ENCODE results near the gene ABHD14A.
A peak's percentile ranks its signal among the peaks of the same experiment; 100 is the strongest.

ABHD14A gene

DNA sequence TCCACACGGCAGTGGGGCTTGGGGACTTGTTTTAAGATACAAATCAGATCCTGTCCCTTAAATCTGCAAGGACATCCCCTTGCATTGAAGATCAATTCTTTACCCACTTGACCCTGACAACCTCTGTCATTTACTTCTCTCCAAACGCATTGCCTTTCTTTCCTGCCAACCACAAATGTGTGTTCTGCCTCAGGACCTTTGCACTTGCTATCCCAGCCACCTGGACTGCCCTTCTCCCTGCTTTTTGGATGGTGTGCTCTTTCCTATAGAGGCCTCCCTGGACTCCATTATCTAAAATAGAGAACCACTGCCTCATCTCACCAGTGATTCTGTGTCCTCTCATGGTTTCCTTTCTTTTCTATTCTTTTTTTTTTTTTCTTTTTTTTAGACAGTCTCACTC lies 22.3 kb downstream of the ABHD14A start:
- no peak for DNase-seq (ENCODE audit: low spot score)

DNA sequence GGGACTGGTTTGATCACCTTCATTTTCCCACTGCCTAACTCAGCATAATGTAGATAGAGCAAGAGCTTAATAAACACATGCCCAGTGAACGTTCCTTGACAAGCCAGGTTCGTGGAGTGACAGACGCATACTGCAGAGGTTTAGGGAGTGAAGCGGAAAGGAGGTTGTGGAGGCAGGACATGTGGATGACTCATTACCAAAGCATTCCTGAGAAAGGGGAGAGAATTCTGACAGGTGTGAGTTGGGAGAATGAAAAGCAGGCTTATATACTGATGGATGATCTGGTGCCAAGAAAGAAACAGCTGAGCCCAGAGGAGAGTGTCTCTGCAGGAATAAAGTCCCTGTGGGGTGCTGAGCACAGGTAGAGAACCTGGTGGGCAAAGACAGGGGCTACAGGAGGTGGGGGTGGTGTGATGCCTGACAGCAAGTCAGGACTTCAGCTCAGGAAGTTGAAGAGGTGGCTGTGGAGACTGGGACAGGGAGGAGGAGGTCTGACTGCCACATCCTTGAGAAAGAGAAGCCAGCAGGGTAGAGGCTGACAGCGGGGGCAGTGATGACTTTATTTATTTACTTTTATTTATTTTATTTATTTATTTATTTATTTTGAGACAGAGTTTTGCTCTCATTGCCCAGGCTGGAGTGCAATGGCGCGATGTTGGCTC lies 23.2 kb downstream of the ABHD14A start:
- no peak for DNase-seq (ENCODE audit: low spot score)

DNA sequence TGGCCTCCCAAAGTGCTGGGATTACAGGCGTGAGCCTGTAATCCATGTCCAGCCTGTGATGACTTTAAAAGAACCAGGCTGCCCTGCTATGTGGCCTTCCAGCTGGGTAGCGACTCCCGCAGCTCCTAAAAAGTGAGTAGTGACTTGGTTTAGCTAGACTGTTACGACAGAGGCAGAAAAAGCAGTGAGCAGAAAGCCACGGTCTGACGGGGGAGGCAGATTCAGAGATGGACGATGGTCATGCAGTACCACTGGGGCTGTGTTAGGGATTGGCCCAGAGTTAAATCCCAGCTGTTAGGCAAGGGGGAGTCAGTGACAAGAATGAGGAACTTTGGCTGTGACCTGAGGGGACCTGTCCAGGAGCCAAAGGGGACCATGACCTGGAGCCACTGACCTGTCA lies 23.9 kb downstream of the ABHD14A start:
- no peak for DNase-seq (ENCODE audit: low spot score)

DNA sequence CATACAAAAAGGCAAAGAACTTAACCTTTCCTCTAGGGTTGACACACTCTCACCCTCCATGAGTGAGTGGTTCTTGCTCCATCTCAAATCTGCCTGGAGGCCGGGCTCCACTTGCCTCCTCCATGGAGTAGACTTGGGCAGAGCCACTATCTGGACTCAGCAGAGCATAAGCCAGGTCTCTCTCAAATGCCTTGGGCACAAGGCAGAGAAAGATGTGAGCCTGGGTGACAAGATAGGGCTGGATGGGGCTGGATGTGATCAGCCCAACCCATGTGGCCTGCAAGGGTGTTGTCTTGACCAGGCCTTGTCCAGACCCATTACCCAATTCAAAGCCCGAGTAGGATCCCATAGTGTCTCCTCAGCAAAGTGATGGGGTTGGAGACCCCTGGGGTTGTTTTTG lies 25.0 kb downstream of the ABHD14A start:
- DNase-seq (ENCODE audit: low spot score), result no peak

DNA sequence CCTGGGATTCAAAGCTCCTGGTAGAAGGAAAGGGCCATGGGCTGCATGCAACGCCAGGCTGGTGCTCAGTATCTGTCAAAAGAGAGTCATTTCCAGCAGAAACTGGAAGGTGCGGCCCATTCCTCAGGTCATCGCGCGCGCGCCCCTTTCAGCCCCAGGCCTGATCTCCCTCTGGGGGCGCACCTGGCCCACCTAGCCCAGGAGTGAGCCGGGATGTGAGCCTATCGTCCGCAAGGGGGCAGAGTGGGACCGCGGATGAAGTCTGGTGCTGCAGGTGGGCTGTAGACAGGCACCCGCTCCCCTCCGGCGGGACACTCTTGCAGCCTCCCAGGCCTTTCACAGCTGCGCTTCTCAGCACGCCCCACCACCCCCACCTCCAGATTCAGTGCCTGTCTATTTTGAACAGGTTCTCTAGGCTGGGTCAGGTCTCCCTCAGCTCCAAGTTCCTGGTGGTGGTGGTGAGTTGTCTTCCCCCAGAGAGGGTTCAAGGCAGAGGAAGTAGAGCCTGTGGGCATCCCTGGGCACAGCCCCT lies 26.6 kb downstream of the ABHD14A start:
- DNase-seq (ENCODE audit: low spot score), result peak; percentile 92

DNA sequence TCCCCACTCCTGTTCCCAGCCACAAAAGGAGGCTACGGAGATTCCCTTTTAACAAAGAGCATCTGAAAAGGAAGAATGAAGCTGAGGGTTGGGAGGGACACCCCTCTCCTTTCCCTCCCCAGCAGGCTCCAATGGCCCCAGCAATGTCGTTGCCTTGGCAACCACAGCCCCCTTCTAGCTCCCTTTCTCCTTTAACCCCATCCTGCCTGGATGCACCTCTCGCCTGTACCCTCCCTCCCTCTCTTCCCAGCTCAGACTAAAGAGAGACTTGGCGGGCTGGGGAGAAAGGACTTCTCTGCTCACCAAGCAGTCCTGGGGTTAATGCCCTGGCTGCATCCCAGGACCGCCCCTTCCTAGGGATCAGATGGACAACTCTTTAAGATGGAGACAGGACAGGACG lies 27.9 kb downstream of the ABHD14A start:
- no peak for DNase-seq (ENCODE audit: low spot score)

DNA sequence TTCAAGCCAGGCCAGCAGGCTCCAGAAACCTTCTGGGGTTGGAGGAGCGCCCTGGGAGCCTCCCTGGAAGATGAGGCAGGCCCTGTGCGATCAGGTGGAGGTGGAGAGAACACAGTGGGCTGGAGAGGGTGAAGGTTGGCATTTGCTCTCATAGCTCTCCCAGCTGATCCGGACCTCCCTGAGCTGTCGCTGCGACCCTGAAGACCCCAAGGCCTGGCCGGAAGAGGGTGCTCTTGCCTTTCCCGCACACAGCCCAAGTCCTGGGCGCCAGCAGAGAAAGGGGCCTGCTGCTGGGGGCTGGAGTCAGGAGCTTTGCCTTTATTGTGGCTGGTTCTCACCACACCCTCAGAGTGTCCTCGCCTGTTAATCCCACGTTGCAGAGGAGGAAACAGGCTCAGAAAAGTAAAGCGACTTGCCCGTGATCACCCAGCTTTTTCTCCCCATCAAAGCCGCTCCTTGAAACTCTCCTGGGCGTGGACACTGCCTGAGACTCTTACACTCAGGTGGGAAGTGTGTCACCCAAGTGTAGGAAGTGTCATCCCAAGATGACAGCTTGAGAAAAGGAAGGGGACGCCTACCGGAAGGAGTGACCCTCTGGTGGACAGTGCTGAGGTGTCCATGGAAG lies 29.4 kb downstream of the ABHD14A start:
- DNase-seq (ENCODE audit: low spot score), result peak; percentile 63

DNA sequence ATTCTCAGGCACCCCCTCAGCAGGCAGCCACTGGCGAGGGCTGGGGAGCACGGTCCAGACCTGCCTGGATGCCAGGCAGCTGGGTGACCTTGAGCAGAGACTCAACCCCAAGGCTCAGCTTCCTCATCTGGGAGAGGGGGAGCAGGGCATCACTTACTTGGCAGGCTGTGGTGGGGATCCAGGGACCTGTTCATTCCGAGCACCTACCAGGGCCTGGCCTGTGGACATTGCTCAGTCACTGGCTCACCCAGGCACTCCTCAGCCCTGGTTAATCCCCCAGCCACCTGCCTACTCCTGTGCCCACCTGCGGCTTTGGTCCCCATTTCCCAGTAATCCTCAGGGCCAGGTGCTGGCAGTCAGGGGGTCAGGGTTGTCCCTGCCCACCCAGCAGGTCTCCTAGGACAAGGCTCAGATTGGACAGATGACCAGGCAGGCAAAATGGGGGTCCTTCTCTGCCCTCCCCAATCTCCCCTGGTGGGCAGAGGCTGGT lies 30.1 kb downstream of the ABHD14A start:
- no peak for DNase-seq (ENCODE audit: low spot score)

DNA sequence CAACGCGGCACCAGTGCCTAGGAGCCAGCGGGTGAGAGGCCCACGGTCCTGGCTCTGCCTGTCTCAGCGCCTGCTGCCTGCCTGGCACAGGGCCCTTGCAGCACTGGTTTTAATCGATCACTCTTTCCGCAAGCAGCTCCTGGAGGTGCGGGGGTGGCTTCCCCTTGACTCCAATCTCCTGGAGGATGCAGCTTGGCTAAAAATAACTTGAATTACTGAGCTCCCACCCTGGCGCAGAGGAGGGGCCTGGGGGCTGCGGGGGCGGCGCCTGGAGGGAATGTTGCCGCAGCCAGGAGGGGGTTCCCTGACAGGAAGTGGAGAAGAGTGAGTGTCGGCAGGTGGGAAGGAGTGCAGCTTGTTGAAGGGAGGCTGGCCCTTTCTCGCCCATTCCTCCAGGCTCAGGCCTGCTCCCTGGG lies 30.7 kb downstream of the ABHD14A start:
- DNase-seq (ENCODE audit: low spot score), result no peak

DNA sequence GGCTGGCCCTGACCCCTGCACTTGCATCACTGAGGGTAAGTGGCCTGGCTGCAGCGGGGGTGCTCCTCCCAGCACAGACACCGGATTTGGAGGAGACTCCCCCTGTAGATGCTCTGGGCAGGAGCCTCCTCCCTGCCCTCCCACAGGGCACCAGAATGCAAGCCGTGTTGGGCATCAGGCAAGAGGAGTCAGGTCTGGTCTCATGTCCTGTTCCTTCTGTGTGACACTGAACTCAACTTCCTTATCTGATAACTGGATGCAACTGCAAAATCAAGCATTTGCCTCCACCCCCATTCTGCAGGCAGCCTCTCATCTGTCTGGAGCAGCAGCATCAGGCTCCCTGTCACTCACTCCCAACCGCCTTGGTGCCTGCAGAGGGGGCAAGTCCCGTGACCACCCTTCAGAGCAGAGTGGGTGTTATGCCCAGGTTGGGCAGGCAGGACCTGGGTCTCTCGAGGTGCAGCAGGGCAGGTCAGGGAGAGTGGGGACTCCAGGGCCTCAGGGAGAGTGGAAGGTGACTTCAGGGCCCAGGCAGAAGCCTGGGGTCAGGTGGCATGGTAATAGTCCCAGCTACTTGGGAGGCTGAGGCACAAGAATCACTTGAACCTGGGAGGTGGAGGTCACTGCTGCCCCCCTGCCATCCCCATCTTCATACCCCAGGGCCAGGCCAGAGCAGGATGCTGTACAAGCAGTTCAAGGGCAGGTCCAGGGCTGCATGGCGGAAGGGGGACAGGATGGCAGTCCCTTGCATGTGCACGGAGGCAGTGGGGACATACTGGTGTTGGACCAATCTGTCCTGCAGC lies 31.4 kb downstream of the ABHD14A start:
- DNase-seq (ENCODE audit: low spot score), result no peak

DNA sequence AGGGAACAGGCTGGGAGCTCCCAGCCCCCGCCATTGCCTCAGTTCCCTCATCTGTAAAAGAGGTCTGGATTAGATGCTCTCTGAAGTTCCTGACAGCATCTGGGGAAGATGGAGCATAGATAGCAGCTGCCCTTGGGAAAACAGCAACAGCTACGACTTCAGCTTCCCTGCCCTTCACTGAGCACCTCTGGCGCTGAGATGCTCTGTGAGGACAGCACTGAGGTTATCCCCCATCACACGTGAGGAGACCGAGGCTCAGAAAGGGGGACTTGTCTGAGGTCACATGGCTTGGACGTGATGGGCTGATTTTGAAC lies 31.9 kb downstream of the ABHD14A start:
- DNase-seq (ENCODE audit: low spot score), result no peak

DNA sequence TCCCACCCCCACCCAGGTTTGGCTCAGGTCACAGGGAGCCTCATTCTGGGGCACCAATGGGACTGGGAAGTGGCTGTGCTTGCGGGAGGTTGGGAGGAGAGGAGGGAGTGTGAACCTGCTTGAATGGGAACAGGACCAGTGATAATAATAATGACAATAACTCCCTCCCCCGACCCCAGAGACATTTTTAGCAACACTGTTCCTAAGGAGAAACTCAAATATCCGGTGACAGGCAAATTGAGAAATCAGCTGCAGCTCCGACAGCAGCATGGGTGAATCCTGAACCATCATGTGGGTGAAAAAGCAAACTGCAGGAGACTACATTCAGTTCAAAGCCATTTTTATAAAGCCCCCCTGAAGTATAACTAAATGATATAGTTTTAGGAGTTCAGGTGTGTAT lies 32.4 kb downstream of the ABHD14A start:
- DNase-seq (ENCODE audit: low spot score), result no peak

DNA sequence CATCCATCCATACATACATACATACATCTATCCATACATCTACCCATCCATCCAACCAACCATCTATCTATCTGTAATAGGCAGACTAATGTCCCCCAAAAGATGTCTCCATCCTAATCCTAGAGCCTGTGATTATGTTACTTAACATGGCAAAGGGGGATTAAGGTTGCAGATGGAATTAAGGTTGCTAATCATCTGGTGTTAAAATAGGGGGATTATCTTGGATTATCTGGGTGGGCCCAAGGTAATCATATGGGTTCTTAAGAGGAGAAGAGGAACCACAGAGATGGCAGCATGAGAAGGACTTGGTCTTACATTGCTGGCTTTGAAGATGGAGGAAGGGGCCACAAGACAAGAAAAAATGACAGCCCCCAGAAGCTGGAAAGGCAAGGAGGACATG lies 35.6 kb downstream of the ABHD14A start:
- DNase-seq (ENCODE audit: low spot score), result no peak

DNA sequence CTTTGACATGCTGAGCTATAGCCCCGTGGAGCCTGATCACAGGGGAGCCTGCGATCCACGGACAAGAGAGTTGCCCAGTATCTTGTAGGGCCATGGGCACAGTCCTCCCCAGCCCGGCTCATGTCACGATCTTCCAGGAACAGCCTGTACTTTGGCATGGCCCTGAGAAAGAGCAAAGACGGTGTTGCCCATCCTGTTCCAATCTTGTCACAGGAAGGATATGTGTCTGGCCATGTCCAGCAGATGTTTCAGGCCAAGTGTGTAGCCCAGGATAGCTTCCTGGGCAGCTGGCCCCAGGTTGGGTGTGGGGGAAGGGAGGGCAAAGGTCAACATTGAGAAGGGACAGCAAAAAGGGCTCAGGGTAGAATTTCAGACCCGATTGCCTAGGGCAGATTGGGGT lies 37.8 kb downstream of the ABHD14A start:
- no peak for DNase-seq (ENCODE audit: low spot score)

DNA sequence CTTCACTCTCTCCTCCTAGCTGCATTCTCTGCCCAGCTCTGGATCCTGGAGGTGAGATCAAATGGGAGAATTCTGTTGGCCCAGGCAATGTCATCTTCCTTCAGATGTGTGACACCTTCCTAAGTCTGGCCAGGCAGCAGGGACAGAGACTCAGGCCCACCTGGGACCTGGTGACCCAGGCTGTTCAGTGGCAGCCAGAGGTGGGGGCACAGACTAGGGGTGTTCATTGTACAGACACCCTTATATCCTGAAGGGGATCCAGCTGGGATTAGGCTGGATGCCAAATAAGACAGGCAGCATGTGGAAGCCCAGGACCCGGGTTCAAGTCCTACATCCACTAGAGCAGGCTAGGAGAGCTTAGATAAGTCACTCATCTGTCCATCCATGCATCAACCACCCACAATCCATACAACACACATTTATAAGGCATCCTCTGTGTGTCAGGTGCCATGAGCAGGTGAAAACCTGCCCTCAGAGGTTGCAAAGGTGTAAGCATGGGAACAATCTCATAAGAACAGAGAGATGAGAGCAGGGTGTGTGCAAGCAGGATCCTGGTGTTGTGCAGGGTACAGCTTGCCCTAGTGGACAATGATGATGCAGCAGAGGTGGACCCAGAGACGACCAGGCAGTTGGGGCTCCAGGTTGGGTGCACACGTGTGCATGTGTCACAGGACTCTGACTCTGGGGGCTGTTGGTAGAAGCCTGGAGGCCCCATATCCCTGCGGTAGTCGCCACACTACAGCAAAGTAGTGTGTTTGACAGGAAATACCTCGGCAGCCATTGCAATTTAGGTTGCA lies 39.1 kb downstream of the ABHD14A start:
- no peak for DNase-seq (ENCODE audit: low spot score)

DNA sequence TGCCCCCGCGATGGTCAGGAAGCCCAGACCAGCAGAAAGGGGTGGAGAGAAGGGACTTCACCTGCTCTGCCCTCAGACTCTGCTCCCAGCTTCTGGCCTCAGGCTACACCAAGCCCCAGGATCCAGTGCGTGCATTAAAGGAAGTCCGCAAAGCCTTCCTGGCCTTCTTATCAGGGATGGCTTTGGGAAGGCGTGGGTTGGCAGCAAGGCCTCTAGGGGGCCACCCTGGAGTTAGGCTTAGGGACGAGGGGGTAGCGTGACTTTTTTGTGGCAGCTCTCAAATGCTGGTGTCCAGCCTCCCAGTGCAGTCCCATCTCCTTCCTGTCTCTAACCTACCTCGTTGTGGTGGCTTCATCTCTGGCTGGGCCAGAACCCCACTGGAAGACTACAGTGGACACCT lies 39.7 kb downstream of the ABHD14A start:
- DNase-seq (ENCODE audit: low spot score), result peak; percentile 62

DNA sequence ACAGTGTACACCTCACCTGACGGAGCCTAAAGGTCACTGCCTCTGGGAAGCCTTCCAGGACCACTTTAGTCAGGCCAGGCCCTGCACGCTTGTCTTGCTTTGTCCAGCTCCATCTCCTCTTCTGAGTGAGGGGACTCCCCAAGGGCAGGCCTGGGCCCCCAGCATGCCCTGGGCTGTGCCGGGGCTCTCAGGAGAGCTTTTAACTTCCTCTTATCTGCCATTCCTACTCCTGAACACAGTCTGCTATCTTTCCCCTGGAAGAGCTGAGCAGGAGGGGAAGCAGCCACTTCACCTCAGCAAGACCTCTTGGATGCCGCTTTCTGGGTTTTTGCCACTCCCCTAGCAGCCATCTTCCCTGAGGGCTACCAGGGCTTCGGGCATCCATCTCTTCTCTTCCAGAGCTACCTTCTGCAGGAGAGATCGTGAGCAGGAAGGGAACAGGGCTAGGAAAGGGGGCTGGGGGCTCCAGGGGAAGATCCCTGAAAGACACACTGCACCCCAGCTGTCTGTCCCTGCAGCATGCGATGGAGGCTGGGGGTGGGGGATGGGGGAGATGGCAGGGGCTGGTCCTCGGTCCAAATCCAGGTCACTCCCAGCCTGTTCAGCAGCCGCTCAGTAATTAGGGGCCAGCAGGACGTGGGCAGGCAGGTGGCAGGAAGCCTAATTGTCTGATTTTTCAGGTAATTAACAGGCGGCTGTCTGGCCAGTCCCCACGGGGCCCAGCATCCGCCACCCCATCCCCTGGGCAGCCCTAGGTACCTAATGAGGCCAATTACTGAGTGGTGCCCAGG lies 40.8 kb downstream of the ABHD14A start:
- DNase-seq (ENCODE audit: low spot score), result no peak

DNA sequence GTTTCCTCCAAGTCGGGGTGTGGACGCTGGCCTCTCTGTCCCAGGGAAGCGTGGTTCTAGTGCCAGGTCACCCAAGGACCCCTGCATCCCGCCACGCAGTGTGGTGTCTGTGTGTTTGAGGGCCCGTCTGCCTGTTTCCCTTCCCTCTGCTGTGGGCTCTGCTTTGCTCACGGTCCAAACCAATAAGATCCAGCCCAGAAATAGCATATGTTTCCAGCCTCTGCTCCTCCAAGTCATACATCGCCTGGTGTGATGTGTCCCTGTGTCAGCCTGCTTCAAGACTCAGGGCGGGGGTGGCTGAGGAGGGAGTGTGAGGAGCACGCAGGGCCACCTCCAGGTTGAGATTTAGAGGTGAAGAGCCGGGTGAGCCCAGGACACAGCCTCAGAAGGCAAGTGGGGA lies 42.7 kb downstream of the ABHD14A start:
- DNase-seq (ENCODE audit: low spot score), result no peak

DNA sequence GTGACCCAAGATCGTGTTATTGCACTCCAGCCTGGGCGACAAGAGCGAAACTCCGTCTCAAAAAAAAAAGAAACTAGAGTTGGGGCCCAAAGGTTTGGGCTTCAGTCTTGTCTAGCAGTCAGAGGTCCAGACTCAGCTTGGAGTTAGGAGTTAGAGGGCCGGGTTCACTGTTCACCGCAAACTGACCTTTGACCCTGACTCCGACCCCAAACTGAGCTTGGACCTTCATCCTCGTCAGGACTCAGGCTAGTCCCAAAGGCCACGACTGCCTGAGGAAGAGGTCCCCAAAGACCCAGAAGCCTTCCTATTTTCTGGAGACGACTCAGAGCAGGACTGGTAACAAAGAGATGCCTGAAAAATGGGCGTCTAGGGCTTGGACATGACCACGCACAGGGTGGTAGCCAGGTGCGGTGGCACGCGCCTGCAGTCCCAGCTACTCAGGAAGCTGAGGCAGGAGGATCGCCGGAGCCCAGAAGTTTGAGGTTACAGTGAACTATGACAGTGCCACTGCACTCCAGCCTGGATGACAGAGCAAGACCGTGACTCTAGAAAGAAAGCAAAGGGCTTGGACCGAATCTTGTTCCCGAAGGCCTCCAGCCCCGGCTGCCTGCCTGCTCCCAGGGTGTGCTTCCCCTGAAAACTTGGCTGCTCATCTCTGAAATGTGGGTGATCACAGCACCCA lies 43.6 kb downstream of the ABHD14A start:
- no peak for DNase-seq (ENCODE audit: low spot score)

DNA sequence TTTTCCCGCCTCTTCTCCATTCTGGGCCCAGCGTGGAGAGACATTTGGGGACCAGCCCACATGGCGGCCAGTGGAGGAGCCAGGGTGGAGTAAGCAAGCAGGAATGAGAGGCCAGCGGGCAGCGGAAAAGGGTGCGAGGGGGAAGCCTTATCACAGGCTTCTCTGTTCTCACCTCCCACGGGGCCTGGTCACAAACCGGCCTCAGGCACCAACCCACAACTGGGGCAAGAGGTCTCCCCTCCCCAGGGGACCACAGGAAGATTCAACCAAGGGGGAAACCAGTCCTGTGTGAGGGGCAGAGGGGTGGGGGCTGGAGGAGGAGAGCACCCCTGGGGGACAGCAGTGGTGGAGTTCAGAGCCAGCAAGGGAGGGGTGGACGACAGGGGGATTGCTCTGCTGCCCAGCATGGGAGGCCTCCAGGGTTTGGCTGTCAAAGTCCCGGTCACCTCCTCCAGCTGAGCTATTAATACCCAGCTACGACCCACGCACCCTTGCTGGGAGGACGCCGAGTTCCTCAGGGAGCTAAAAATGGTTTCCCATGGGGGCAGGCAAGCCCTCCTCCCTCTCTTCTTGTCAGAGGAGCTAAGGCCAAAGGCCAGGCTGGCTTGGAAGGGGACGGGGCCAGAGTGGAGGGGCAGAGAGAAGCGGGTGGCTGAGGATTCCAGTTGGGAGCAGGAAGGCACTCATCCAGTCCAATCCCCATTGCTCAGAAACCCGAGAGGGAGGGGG lies 44.7 kb downstream of the ABHD14A start:
- DNase-seq (ENCODE audit: low spot score), result no peak
